K562 (cell line): ENCODE measurements around the gene EIF1. TPM values are rescaled to one million over a fixed set of nuclear protein-coding genes. Genes with fewer than 3 reads are reported as not detected.
A peak's percentile ranks its signal among the peaks of the same experiment; 100 is the strongest.

Experiments used
- E2F5 ChIP-seq: sonication (generic); formaldehyde crosslinking; IDR thresholded peaks from 2 replicates; pipeline ENCODE4 v1.8.0; 2022; ENCODE audit warnings: mild to moderate bottlenecking, missing genetic modification reagents
- GTF2A2 ChIP-seq: IDR thresholded peaks from 2 replicates; pipeline ENCODE4 v1.6.1; 2016; ENCODE audit warnings: mild to moderate bottlenecking, missing genetic modification characterization, missing compliant biosample characterization
- HCFC1 ChIP-seq: IDR thresholded peaks from 2 replicates; pipeline ENCODE4 v1.6.1; 2012; ENCODE audit warnings: low read depth, low read length, improper control_type of control experiment
- MGA ChIP-seq: fragments of 450-650 bp; IDR thresholded peaks from 2 replicates; pipeline ENCODE4 v1.6.1; 2016; ENCODE audit warnings: mild to moderate bottlenecking, moderate library complexity
- NR2C2 ChIP-seq, 2 experiments: fragments of 200-800 bp in 1 of 2; sonication (Bioruptor generic) in 1 of 2; sonication (generic) in 1 of 2; formaldehyde crosslinking in 1 of 2; IDR thresholded peaks; 2 replicates each; pipeline versions ENCODE4 v1.6.1 to v1.8.0; 2016 to 2022; ENCODE audit warnings: mild to moderate bottlenecking in 1 of 2, missing compliant biosample characterization in 1 of 2, missing genetic modification characterization in 1 of 2, missing genetic modification reagents in 1 of 2
- SPI1 ChIP-seq: IDR thresholded peaks from 2 replicates; pipeline ENCODE4 v1.6.1; 2011; ENCODE audit warnings: low read depth, low read length, control low read depth, borderline replicate concordance
- TOE1 ChIP-seq, 2 experiments: fragments of 450-650 bp in 1 of 2; sonication (generic) in 1 of 2; formaldehyde crosslinking in 1 of 2; IDR thresholded peaks; 2 replicates each; pipeline versions ENCODE4 v1.7.1 to v1.8.0; 2016 to 2022; ENCODE audit warnings: borderline replicate concordance in 2 of 2, mild to moderate bottlenecking in 2 of 2, antibody characterized with exemption in 1 of 2, inconsistent platforms in 1 of 2, low read depth in 1 of 2, missing genetic modification reagents in 1 of 2, moderate library complexity in 1 of 2
- ZNF253 ChIP-seq: fragments of 250-450 bp; sonication (Bioruptor Pico); conservative IDR thresholded peaks from 2 replicates; pipeline ENCODE4 v1.6.1; 2021; ENCODE audit warnings: mild to moderate bottlenecking
- ZNF79 ChIP-seq: fragments of 250-450 bp; sonication (Bioruptor Pico); IDR thresholded peaks from 2 replicates; pipeline ENCODE4 v1.4.0; 2020; ENCODE audit warnings: low read depth, mild to moderate bottlenecking, moderate library complexity
- polyA plus RNA-seq, 8 experiments: library from polyadenylated mRNA; depleted of rRNA in 4 of 8; stranded (reverse) in 5 of 8; unstranded in 3 of 8; fragments of >200 nt; fragmentation: Nextera tagmentation in 2 of 8; fragmentation: Illumina TruSeq in 1 of 8; extraction: Ambion mirVana in 2 of 8; extraction: Trizol in 1 of 8; gene quantifications; 2 replicates each; pipeline versions ENCODE4 v1.2.1 to v1.2.3, GENCODE V29; 2011 to 2014; ENCODE audit warnings: inconsistent platforms in 1 of 8, missing spikeins in 1 of 8
- total RNA-seq, 7 experiments: library from RNA; depleted of rRNA in 6 of 7; stranded (reverse); fragments of >200 nt in 6 of 7; fragmentation: Illumina TruSeq in 2 of 7; extraction: Trizol in 2 of 7; gene quantifications; 2 replicates each; pipeline versions ENCODE4 v1.2.1 to v1.2.3, GENCODE V29; 2011 to 2021; ENCODE audit warnings: low replicate concordance in 1 of 7
- TF ChIP-seq, protein P1 (sequence below): fragments of 150-350 bp; IDR thresholded peaks from 2 replicates; pipeline ENCODE4 v1.6.1; 2014; ENCODE audit warnings: low read depth, mild to moderate bottlenecking, low read length, borderline replicate concordance

EIF1 gene
- total and polyA plus RNA-seq, 9 of the 15 experiments (the other 6 are each of a cell fraction or from before 2014, with no cell fraction given) = 67.0 to 1,204 (median 320) TPM

GRCh38 chr17:41678411-41678906 lies 10.2 kb upstream of the EIF1 start (continued):
- TF ChIP-seq MGA (0 out of 2 replicates have a peak, but pooled peaks have one; percentile 20), SPI1 (no peak), ZNF79 (no peak), HCFC1 (peak; percentile 58), E2F5 (no peak), NR2C2 (CRISPR knock-in tag; IDR thresholded peaks at IDR 0.05) (no peak), NR2C2 (tag; IDR thresholded peaks at IDR 0.05) (no peak), TOE1 (IDR thresholded peaks at IDR 0.05; ENCODE audit: borderline replicate concordance) (peak; percentile 53), TOE1 (CRISPR knock-in tag; IDR thresholded peaks at IDR 0.05; ENCODE audit: borderline replicate concordance, low read depth) (no peak), GTF2A2 (tag) (peak; percentile 95), ZNF253 (CRISPR knock-in tag) (peak; percentile 98)
- TF ChIP-seq, protein P1, sequence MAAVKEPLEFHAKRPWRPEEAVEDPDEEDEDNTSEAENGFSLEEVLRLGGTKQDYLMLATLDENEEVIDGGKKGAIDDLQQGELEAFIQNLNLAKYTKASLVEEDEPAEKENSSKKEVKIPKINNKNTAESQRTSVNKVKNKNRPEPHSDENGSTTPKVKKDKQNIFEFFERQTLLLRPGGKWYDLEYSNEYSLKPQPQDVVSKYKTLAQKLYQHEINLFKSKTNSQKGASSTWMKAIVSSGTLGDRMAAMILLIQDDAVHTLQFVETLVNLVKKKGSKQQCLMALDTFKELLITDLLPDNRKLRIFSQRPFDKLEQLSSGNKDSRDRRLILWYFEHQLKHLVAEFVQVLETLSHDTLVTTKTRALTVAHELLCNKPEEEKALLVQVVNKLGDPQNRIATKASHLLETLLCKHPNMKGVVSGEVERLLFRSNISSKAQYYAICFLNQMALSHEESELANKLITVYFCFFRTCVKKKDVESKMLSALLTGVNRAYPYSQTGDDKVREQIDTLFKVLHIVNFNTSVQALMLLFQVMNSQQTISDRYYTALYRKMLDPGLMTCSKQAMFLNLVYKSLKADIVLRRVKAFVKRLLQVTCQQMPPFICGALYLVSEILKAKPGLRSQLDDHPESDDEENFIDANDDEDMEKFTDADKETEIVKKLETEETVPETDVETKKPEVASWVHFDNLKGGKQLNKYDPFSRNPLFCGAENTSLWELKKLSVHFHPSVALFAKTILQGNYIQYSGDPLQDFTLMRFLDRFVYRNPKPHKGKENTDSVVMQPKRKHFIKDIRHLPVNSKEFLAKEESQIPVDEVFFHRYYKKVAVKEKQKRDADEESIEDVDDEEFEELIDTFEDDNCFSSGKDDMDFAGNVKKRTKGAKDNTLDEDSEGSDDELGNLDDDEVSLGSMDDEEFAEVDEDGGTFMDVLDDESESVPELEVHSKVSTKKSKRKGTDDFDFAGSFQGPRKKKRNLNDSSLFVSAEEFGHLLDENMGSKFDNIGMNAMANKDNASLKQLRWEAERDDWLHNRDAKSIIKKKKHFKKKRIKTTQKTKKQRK = peak; percentile 56; the same call in 1 of the 2 replicates
